Measurements from ENCODE around the gene FGG. TPM values are rescaled to one million over a fixed set of nuclear protein-coding genes. Genes with fewer than 3 reads are reported as not detected.

The FGG gene
- total RNA-seq, 6 experiments from 2014 or later, result not detected

DNA sequence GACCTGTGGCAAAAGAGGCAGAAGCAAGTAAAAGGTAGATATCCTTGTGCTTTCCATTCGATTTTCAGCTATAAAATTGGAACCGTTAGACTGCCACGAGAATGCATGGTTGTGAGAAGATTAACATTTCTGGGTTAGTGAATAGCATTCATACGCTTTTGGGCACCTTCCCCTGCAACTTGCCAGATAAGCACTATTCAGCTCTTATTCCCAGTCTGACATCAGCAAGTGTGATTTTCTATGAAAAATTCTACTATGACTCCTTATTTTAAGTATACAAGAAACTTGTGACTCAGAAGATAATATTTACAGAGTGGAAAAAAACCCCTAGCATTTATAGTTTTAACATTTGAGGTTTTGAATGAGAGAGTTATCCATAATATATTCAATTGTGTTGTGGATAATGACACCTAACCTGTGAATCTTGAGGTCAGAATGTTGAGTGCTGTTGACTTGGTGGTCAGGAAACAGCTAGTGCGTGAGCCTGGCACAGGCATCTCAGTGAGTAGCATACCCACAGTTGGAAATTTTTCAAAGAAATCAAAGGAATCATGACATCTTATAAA, 45.7 kb downstream of the FGG start:
- Mint-ChIP-seq H3K4me1 (ENCODE audit: low read depth) (no peaks in the 10 kb centered on the region), H3K9me3 (no peaks in the 10 kb centered on the region), H3K27ac (no peak overlapping the region), H3K36me3 (ENCODE audit: low read depth) (no peaks in the 10 kb centered on the region), H3K27me3 (ENCODE audit: insufficient read depth) (no peaks in the 10 kb centered on the region; the same call in 1 of the 2 replicates), H3K4me3 (no peak overlapping the region)
- TF ChIP-seq, protein P1, sequence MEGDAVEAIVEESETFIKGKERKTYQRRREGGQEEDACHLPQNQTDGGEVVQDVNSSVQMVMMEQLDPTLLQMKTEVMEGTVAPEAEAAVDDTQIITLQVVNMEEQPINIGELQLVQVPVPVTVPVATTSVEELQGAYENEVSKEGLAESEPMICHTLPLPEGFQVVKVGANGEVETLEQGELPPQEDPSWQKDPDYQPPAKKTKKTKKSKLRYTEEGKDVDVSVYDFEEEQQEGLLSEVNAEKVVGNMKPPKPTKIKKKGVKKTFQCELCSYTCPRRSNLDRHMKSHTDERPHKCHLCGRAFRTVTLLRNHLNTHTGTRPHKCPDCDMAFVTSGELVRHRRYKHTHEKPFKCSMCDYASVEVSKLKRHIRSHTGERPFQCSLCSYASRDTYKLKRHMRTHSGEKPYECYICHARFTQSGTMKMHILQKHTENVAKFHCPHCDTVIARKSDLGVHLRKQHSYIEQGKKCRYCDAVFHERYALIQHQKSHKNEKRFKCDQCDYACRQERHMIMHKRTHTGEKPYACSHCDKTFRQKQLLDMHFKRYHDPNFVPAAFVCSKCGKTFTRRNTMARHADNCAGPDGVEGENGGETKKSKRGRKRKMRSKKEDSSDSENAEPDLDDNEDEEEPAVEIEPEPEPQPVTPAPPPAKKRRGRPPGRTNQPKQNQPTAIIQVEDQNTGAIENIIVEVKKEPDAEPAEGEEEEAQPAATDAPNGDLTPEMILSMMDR (IDR thresholded peaks at IDR 0.05), result no peak
- DNase-seq, result no peak

GRCh38 chr4:154565704-154566103, 46.8 kb downstream of the FGG start:
- no peak for DNase-seq
- Mint-ChIP-seq H3K27ac (no peak overlapping the region), H3K9me3 (no peaks in the 10 kb centered on the region), H3K27me3 (ENCODE audit: insufficient read depth) (no peaks in the 10 kb centered on the region; the same call in 1 of the 2 replicates), H3K4me3 (no peak overlapping the region), H3K36me3 (ENCODE audit: low read depth) (no peaks in the 10 kb centered on the region), H3K4me1 (ENCODE audit: low read depth) (peaks cover 6% of the 10 kb centered on the region)
- TF ChIP-seq, protein P1 (IDR thresholded peaks at IDR 0.05), result no peak

GRCh38 chr4:154564311-154564710, 48.1 kb downstream of the FGG start:
- H3K27me3 Mint-ChIP-seq (ENCODE audit: insufficient read depth), result no peaks in the 10 kb centered on the region; the same call in 1 of the 2 replicates
- no peak overlapping the region for H3K4me3 Mint-ChIP-seq
- H3K27ac Mint-ChIP-seq, result no peak overlapping the region
- no peaks in the 10 kb centered on the region for H3K36me3 Mint-ChIP-seq (ENCODE audit: low read depth)
- H3K9me3 Mint-ChIP-seq, result no peaks in the 10 kb centered on the region
- H3K4me1 Mint-ChIP-seq (ENCODE audit: low read depth), result peaks cover 13% of the 10 kb centered on the region
- DNase-seq, result no peak
- TF ChIP-seq, protein P1 (IDR thresholded peaks at IDR 0.05), result no peak

- Mint-ChIP-seq H3K27me3 (ENCODE audit: insufficient read depth) (no peaks in the 10 kb centered on the region; the same call in 1 of the 2 replicates), H3K27ac (no peak within 1 kb of the TSS), H3K9me3 (no peaks in the 10 kb centered on the region), H3K4me3 (no peak within 1 kb of the TSS), H3K36me3 (ENCODE audit: low read depth) (no peaks in the 10 kb centered on the region), H3K4me1 (ENCODE audit: low read depth) (peaks cover 13% of the 10 kb centered on the region)
- TF ChIP-seq, protein P1 (IDR thresholded peaks at IDR 0.05), result no peak
- no peak for DNase-seq
These were observed 49.7 kb downstream of the FGG start, which contains the start of gene FGB for GRCh38 chr4:154562697-154563254. TSS of gene FGB (plus strand) at chr4:154563011. CDS start at chr4:154563019, 8 bp downstream.

DNA sequence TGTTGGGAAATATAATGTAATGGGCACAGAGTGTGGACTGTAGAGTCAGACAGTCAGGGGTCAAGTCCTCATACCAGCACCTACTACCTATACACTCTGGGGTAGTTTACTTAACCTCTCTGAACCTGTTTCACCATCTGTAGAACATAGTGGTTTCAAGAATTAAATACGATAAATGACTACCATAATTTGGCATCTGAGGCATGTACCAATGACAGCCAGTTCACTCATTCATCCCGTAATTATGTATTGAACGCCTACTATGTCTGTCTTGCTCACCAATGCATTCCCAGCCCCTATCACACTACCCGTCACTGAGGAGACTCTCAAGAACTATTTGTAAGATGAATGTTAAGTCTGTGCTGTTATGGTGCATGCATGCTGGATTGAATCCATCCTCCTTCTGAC, 51.6 kb downstream of the FGG start:
- no peak overlapping the region for H3K27ac Mint-ChIP-seq
- TF ChIP-seq, protein P1 (IDR thresholded peaks at IDR 0.05), result no peak
- H3K27me3 Mint-ChIP-seq (ENCODE audit: insufficient read depth), result no peaks in the 10 kb centered on the region; the same call in 1 of the 2 replicates
- DNase-seq, result peak; percentile 28
- no peaks in the 10 kb centered on the region for H3K36me3 Mint-ChIP-seq (ENCODE audit: low read depth)
- peaks cover 13% of the 10 kb centered on the region for H3K4me1 Mint-ChIP-seq (ENCODE audit: low read depth)
- H3K4me3 Mint-ChIP-seq, result no peak overlapping the region
- H3K9me3 Mint-ChIP-seq, result no peaks in the 10 kb centered on the region

All from HFFc6 (cell line).